ENCODE data around the gene CARD14. TPM values are rescaled to one million over a fixed set of nuclear protein-coding genes. Genes with fewer than 3 reads are reported as not detected.

The CARD14 gene
- total and polyA plus RNA-seq, 2 experiments from 2014 or later: 0.08 to 0.52 TPM

DNA sequence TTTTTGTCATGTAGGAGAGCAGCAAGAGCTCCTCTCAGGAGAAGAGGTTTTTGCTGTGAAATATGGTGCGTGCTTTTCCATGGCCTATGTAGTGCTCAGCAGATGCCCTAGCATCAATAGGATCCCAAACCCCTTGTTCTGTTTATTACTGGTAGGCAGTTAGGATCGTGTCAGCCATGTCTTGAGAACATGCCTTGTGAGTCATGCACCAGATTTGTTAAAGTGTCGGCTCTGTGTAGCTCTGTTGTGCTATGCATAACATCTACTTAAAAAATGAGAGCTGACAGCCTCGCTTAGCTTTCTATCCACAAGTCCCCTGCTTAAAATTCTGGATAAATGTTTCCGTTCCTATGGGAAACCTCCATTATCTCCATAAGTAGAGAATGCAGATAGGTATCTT is 18.5 kb upstream of the CARD14 start:
- TF ChIP-seq POLR2AphosphoS5 (IDR thresholded peaks at IDR 0.05; ENCODE audit: low read depth) (no peak), ZNF331 (CRISPR knock-in tag; IDR thresholded peaks at IDR 0.05; ENCODE audit: low read depth) (no peak), CREB1 (CRISPR knock-in tag; IDR thresholded peaks at IDR 0.05; ENCODE audit: low read depth) (no peak), REST (IDR thresholded peaks at IDR 0.05; ENCODE audit: unreplicated experiment) (no peak), NANOG (IDR thresholded peaks at IDR 0.05; ENCODE audit: borderline replicate concordance) (no peak), CTCF (conservative IDR thresholded peaks at IDR 0.05; ENCODE audit: low read depth in 2 of 2) (no peak)
- TF ChIP-seq, protein P1, sequence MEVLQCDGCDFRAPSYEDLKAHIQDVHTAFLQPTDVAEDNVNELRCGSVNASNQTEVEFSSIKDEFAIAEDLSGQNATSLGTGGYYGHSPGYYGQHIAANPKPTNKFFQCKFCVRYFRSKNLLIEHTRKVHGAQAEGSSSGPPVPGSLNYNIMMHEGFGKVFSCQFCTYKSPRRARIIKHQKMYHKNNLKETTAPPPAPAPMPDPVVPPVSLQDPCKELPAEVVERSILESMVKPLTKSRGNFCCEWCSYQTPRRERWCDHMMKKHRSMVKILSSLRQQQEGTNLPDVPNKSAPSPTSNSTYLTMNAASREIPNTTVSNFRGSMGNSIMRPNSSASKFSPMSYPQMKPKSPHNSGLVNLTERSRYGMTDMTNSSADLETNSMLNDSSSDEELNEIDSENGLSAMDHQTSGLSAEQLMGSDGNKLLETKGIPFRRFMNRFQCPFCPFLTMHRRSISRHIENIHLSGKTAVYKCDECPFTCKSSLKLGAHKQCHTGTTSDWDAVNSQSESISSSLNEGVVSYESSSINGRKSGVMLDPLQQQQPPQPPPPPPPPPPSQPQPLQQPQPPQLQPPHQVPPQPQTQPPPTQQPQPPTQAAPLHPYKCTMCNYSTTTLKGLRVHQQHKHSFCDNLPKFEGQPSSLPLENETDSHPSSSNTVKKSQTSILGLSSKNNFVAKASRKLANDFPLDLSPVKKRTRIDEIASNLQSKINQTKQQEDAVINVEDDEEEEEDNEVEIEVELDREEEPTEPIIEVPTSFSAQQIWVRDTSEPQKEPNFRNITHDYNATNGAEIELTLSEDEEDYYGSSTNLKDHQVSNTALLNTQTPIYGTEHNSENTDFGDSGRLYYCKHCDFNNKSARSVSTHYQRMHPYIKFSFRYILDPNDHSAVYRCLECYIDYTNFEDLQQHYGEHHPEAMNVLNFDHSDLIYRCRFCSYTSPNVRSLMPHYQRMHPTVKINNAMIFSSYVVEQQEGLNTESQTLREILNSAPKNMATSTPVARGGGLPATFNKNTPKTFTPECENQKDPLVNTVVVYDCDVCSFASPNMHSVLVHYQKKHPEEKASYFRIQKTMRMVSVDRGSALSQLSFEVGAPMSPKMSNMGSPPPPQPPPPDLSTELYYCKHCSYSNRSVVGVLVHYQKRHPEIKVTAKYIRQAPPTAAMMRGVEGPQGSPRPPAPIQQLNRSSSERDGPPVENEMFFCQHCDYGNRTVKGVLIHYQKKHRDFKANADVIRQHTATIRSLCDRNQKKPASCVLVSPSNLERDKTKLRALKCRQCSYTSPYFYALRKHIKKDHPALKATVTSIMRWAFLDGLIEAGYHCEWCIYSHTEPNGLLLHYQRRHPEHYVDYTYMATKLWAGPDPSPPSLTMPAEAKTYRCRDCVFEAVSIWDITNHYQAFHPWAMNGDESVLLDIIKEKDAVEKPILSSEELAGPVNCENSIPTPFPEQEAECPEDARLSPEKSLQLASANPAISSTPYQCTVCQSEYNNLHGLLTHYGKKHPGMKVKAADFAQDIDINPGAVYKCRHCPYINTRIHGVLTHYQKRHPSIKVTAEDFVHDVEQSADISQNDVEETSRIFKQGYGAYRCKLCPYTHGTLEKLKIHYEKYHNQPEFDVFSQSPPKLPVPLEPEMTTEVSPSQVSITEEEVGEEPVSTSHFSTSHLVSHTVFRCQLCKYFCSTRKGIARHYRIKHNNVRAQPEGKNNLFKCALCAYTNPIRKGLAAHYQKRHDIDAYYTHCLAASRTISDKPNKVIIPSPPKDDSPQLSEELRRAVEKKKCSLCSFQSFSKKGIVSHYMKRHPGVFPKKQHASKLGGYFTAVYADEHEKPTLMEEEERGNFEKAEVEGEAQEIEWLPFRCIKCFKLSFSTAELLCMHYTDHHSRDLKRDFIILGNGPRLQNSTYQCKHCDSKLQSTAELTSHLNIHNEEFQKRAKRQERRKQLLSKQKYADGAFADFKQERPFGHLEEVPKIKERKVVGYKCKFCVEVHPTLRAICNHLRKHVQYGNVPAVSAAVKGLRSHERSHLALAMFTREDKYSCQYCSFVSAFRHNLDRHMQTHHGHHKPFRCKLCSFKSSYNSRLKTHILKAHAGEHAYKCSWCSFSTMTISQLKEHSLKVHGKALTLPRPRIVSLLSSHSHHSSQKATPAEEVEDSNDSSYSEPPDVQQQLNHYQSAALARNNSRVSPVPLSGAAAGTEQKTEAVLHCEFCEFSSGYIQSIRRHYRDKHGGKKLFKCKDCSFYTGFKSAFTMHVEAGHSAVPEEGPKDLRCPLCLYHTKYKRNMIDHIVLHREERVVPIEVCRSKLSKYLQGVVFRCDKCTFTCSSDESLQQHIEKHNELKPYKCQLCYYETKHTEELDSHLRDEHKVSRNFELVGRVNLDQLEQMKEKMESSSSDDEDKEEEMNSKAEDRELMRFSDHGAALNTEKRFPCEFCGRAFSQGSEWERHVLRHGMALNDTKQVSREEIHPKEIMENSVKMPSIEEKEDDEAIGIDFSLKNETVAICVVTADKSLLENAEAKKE (CRISPR knock-in tag; IDR thresholded peaks at IDR 0.05): no peak
- 0 out of 2 replicates have a peak, but pooled peaks cover 8% of the 10 kb centered on the region for H3F3A ChIP-seq (replicated peaks; ENCODE audit: low read depth)
- peaks cover 24% of the 10 kb centered on the region for H3K4me1 ChIP-seq (ENCODE audit: insufficient read depth)
- H4K20me1 ChIP-seq (replicated peaks; ENCODE audit: insufficient read depth): peaks cover 6% of the 10 kb centered on the region
- H3K4me1 Mint-ChIP-seq: peaks cover 36% of the 10 kb centered on the region
- peaks cover 23% of the 10 kb centered on the region for H3K79me2 ChIP-seq (replicated peaks; ENCODE audit: insufficient read depth)
- peaks cover 9% of the 10 kb centered on the region for H3K36me3 ChIP-seq (ENCODE audit: insufficient read depth)
- DNase-seq (ENCODE audit: low spot score) (no peak), ATAC-seq (no peak)
- H3K4me3 Mint-ChIP-seq: no peak overlapping the region
- no peak overlapping the region for H3K27ac Mint-ChIP-seq
- H3K36me3 Mint-ChIP-seq (ENCODE audit: low read depth): peaks cover 18% of the 10 kb centered on the region
- H3K4me2 ChIP-seq: no peak overlapping the region
- H3K27me3 ChIP-seq (ENCODE audit: insufficient read depth): peaks cover 8% of the 10 kb centered on the region
- H2AFZ ChIP-seq: no peak overlapping the region
- no peaks in the 10 kb centered on the region for H3K9me2 ChIP-seq (ENCODE audit: insufficient read depth)
- no peak overlapping the region for H3K4me3 ChIP-seq
- H3K27me3 Mint-ChIP-seq (ENCODE audit: insufficient read depth, low read depth, poor library complexity): peaks cover 20% of the 10 kb centered on the region
- H3K9me3 Mint-ChIP-seq: peaks cover 24% of the 10 kb centered on the region
- H3K27ac ChIP-seq (ENCODE audit: low read depth): no peak overlapping the region
